Mesendoderm (in vitro differentiated cells): ENCODE measurements around the gene SRSF1.
"Not testable (repeated sequence)": the region's sequence is repeated elsewhere in the genome, so short reads cannot be mapped to it uniquely, and the experiment has no call there.

ENCODE experiments used
- DNase-seq: peaks from one replicate; pipeline ENCODE4 v3.0.0; 2013
- H2AK5ac ChIP-seq: 2 replicates; pipeline ENCODE4 v1.6.1; 2013; ENCODE audit warnings: low read length, inconsistent platforms
- H2BK120ac ChIP-seq: 2 replicates; pipeline ENCODE4 v1.6.1; 2013; ENCODE audit warnings: low read depth, mild to moderate bottlenecking, low read length, moderate library complexity, mixed read lengths
- H2BK15ac ChIP-seq: replicated peaks from 2 replicates; pipeline ENCODE4 v1.6.1; 2013; ENCODE audit warnings: low read depth, mild to moderate bottlenecking, moderate library complexity
- H2BK5ac ChIP-seq: 2 replicates; pipeline ENCODE4 v1.6.1; 2013; ENCODE audit warnings: low read length, inconsistent platforms
- H3K18ac ChIP-seq: 2 replicates; pipeline ENCODE4 v1.6.1; 2013; ENCODE audit warnings: mild to moderate bottlenecking, low read length, mixed read lengths
- H3K23ac ChIP-seq: one replicate; pipeline ENCODE4 v1.6.1; 2013; ENCODE audit warnings: low read length
- H3K27ac ChIP-seq: 2 replicates; pipeline ENCODE4 v1.5.1; 2013; ENCODE audit warnings: low read depth, mild to moderate bottlenecking, inconsistent platforms, low read length, moderate library complexity
- H3K27me3 ChIP-seq: 2 replicates; pipeline ENCODE4 v1.6.1; 2013; ENCODE audit warnings: low read length, control low read depth, mild to moderate bottlenecking, inconsistent platforms; ENCODE audit not compliant: insufficient read depth, poor library complexity
- H3K36me3 ChIP-seq: 2 replicates; pipeline ENCODE4 v1.6.1; 2013; ENCODE audit warnings: low read length, inconsistent platforms; ENCODE audit not compliant: control insufficient read depth, insufficient read depth
- H3K4ac ChIP-seq: one replicate; pipeline ENCODE4 v1.6.1; 2013; ENCODE audit warnings: low read depth, mild to moderate bottlenecking, low read length, moderate library complexity
- H3K4me1 ChIP-seq: 2 replicates; pipeline ENCODE4 v1.6.1; 2013; ENCODE audit warnings: low read depth, low read length, inconsistent platforms; ENCODE audit not compliant: control insufficient read depth
- H3K4me2 ChIP-seq: 2 replicates; pipeline ENCODE4 v1.6.1; 2013; ENCODE audit warnings: low read length
- H3K4me3 ChIP-seq: 2 replicates; pipeline ENCODE4 v1.5.1; 2013; ENCODE audit warnings: mild to moderate bottlenecking, low read length
- H3K56ac ChIP-seq: one replicate; pipeline ENCODE4 v1.6.1; 2013; ENCODE audit warnings: low read length
- H3K79me1 ChIP-seq: 2 replicates; pipeline ENCODE4 v1.6.1; 2013; ENCODE audit warnings: low read length, inconsistent platforms
- H3K79me2 ChIP-seq: 2 replicates; pipeline ENCODE4 v1.6.1; 2013; ENCODE audit warnings: mild to moderate bottlenecking, low read length; ENCODE audit not compliant: control insufficient read depth, insufficient read depth
- H3K9ac ChIP-seq: 2 replicates; pipeline ENCODE4 v1.6.1; 2013; ENCODE audit warnings: low read length, inconsistent platforms
- H4K5ac ChIP-seq: one replicate; pipeline ENCODE4 v1.6.1; 2013; ENCODE audit warnings: low read length
- H4K8ac ChIP-seq: one replicate; pipeline ENCODE4 v1.6.1; 2013; ENCODE audit warnings: low read depth, mild to moderate bottlenecking, control low read depth, low read length, moderate library complexity
- WGBS: extraction: QIAGEN DNeasy Blood & Tissue Kit; methylation state at CpG from one replicate; pipeline ENCODE4 v1.1.7; 2013; ENCODE audit warnings: low lambda C conversion rate, missing lambda C conversion rate; ENCODE audit not compliant: insufficient coverage; ENCODE audit errors: extremely low coverage; 5-methylcytosine and 5-hydroxymethylcytosine counted together

The SRSF1 gene

DNA sequence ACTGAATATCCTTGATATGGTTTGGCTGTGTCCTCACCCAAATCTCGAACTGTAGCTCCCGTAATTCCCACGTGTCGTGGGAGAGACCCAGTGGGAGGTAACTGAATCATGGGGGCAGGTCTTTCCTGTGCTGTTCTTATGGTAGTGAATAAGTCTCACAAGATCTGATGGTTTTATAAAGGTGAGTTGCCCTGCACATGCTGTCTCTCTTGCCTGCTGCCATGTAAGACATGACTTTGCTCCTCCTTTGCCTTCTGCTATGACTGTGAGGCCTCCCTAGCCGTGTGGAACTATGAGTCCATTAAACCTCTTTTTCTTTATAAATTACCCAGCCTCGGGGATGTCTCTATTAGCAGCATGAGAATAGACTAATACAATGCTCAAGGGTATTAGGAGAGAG, 37.2 kb upstream of the SRSF1 start:
- H3K4me1 ChIP-seq, H3K56ac ChIP-seq, H3K4ac ChIP-seq, H3K4me3 ChIP-seq, H2BK5ac ChIP-seq, H3K27ac ChIP-seq, H3K36me3 ChIP-seq, H3K9ac ChIP-seq, H2BK15ac ChIP-seq, H3K79me1 ChIP-seq, H3K23ac ChIP-seq, H3K27me3 ChIP-seq, H3K4me2 ChIP-seq, H2BK120ac ChIP-seq, H4K8ac ChIP-seq, H3K18ac ChIP-seq, H3K79me2 ChIP-seq, H2AK5ac ChIP-seq, DNase-seq, H4K5ac ChIP-seq: not testable (repeated sequence)
- WGBS = no CpG with 5 or more reads among the region's 6 CpGs

DNA sequence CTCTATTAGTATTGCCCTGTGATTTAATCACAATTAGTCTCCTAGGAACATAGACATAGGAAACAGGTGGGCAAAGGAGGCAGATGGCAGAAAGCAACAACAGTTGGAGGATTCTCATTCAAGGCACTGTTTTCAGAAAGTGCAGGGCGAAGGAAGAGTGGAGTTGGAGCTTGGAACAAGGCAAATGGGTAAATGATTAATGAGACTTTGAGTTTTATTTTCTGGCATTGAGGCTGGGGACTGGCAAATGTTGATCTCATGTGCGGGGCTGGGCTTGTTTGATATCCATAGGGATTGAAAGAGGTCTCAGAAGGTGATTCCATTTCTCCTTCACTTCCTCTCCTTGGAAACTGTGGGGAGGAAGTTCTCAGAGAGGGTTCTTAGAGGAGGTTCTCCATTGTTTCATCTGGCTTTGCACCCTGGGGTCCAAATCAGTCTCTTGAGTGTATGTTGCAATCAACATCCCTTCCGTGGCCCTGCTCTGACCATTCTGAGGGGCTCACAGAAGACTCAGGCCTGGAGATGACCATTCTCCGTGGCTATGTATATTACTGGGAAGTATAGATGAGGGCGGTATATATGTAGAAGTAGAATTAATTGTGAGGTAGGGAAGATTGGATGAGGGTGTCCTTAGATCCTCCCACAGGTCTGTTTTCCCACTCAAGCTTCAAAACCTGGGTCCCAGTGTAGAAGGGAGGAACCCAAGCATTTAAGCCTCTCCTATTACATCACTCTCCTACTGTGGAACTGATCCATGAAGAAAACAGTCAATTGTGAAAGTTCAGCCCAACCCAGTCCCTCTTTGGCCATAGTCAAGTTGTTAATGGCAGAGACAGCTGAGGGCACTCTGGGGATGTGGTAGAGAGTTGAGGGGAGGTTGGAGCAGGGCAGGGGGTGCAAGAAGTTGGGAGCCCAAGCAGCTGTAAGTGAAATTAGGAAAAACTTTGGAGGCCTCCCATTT, 36.5 kb upstream of the SRSF1 start:
- no peaks in the 10 kb centered on the region for H3K27me3 ChIP-seq
- H3K4me1 ChIP-seq = peaks cover 4% of the 10 kb centered on the region
- no peak overlapping the region for H3K4me3 ChIP-seq
- no peak overlapping the region for H2BK5ac ChIP-seq
- H2BK120ac ChIP-seq = no peak overlapping the region
- H4K8ac ChIP-seq = no peak overlapping the region
- no peak overlapping the region for H3K27ac ChIP-seq
- no peak overlapping the region for H3K56ac ChIP-seq
- no peaks in the 10 kb centered on the region for H3K79me2 ChIP-seq
- WGBS = 100% methylated on average over 1 of the region's 5 CpGs
- no peak overlapping the region for H3K4ac ChIP-seq
- no peak overlapping the region for H3K23ac ChIP-seq
- no peak overlapping the region for H4K5ac ChIP-seq
- H2AK5ac ChIP-seq = no peak overlapping the region
- no peak overlapping the region for H3K9ac ChIP-seq
- no peak overlapping the region for H3K18ac ChIP-seq
- H3K4me2 ChIP-seq = no peak overlapping the region
- H3K79me1 ChIP-seq = no peaks in the 10 kb centered on the region
- DNase-seq = no peak
- H2BK15ac ChIP-seq = no peak overlapping the region
- H3K36me3 ChIP-seq = no peaks in the 10 kb centered on the region

DNA sequence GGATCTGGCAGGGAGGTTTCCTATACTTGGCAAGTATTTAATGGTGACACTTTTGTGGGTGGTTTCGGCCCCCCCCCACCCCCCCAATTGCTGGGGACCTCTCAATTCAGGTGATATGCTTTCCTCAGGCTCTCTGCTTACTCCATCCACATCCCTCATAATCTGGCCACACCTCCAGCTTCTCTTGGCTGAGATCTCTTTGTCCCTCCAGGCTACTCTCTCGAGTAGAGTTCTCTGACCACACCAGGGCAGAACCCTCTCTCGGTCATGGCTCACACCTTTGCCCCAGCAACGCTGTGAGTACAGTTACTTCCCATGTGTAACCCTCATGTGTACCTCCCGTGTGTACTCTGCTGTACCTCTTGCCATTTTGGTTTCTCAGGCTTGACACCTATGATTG, 34.1 kb upstream of the SRSF1 start:
- no CpG with 5 or more reads among the region's 5 CpGs for WGBS
- no peaks in the 10 kb centered on the region for H3K79me2 ChIP-seq
- no peak for DNase-seq
- no peak overlapping the region for H3K4ac ChIP-seq
- no peak overlapping the region for H4K5ac ChIP-seq
- H3K4me3 ChIP-seq = no peak overlapping the region
- H3K56ac ChIP-seq = no peak overlapping the region
- H3K4me2 ChIP-seq = no peak overlapping the region
- no peak overlapping the region for H2BK15ac ChIP-seq
- H3K4me1 ChIP-seq = no peaks in the 10 kb centered on the region
- no peak overlapping the region for H2BK120ac ChIP-seq
- H3K27ac ChIP-seq = no peak overlapping the region
- no peak overlapping the region for H2BK5ac ChIP-seq
- H4K8ac ChIP-seq = no peak overlapping the region
- H2AK5ac ChIP-seq = no peak overlapping the region
- H3K18ac ChIP-seq = no peak overlapping the region
- H3K27me3 ChIP-seq = no peaks in the 10 kb centered on the region
- no peaks in the 10 kb centered on the region for H3K36me3 ChIP-seq
- H3K23ac ChIP-seq = no peak overlapping the region
- H3K9ac ChIP-seq = no peak overlapping the region
- no peaks in the 10 kb centered on the region for H3K79me1 ChIP-seq

GRCh38 chr17:58040386-58040785, 33.3 kb upstream of the SRSF1 start:
- Histone ChIP-seq H3K4me3 (no peak overlapping the region), H3K4me1 (no peaks in the 10 kb centered on the region), H2BK15ac (no peak overlapping the region), H3K23ac (no peak overlapping the region), H3K18ac (no peak overlapping the region), H3K79me2 (no peaks in the 10 kb centered on the region), H2AK5ac (no peak overlapping the region), H3K36me3 (no peaks in the 10 kb centered on the region), H3K4ac (no peak overlapping the region), H3K56ac (no peak overlapping the region), H2BK120ac (no peak overlapping the region), H3K27ac (no peak overlapping the region), H3K4me2 (no peak overlapping the region), H3K27me3 (no peaks in the 10 kb centered on the region), H4K5ac (no peak overlapping the region), H4K8ac (no peak overlapping the region), H3K9ac (no peak overlapping the region), H3K79me1 (no peaks in the 10 kb centered on the region), H2BK5ac (no peak overlapping the region)
- WGBS = no CpG with 5 or more reads among the region's 8 CpGs
- DNase-seq = no peak

GRCh38 chr17:58039975-58040374, 32.9 kb upstream of the SRSF1 start:
- no peaks in the 10 kb centered on the region for H3K4me1 ChIP-seq
- no peak overlapping the region for H2BK5ac ChIP-seq
- H3K79me2 ChIP-seq = no peaks in the 10 kb centered on the region
- H2BK120ac ChIP-seq = no peak overlapping the region
- no peak overlapping the region for H4K5ac ChIP-seq
- no peaks in the 10 kb centered on the region for H3K27me3 ChIP-seq
- H4K8ac ChIP-seq = no peak overlapping the region
- no peaks in the 10 kb centered on the region for H3K79me1 ChIP-seq
- no peak overlapping the region for H2AK5ac ChIP-seq
- H3K36me3 ChIP-seq = no peaks in the 10 kb centered on the region
- H3K4ac ChIP-seq = no peak overlapping the region
- no peak overlapping the region for H3K23ac ChIP-seq
- H3K4me2 ChIP-seq = no peak overlapping the region
- H3K9ac ChIP-seq = no peak overlapping the region
- H3K27ac ChIP-seq = no peak overlapping the region
- DNase-seq = no peak
- H2BK15ac ChIP-seq = no peak overlapping the region
- no peak overlapping the region for H3K56ac ChIP-seq
- H3K4me3 ChIP-seq = no peak overlapping the region
- WGBS = no CpG with 5 or more reads among the region's 3 CpGs
- no peak overlapping the region for H3K18ac ChIP-seq
